ENCODE data around the gene TTLL9.

- no peak for TF ChIP-seq POLR2A (IDR thresholded peaks at IDR 0.05; ENCODE audit: extremely low read depth, insufficient read length)
- TF ChIP-seq CTCF (IDR thresholded peaks at IDR 0.05; ENCODE audit: low read depth, low read length), result no peak
- no peak for TF ChIP-seq MAX (IDR thresholded peaks at IDR 0.05; ENCODE audit: low read depth, low read length)
- TF ChIP-seq MYC (IDR thresholded peaks at IDR 0.05; ENCODE audit: low read depth, low read length), result no peak
These were observed 104.6 kb downstream of the TTLL9 start for GRCh38 chr20:31974951-31975487.

All from NB4 (cell line).